Mesenchymal stem cell (in vitro differentiated cells and primary cell): ENCODE data around the gene LGALS9C.
"Not testable (repeated sequence)": the region's sequence is repeated elsewhere in the genome, so short reads cannot be mapped to it uniquely, and the experiment has no call there.

Experiments used
- DNase-seq: peaks from one replicate; pipeline ENCODE4 v3.0.0-alpha.2; 2013
- H2AFZ ChIP-seq: one replicate; pipeline ENCODE4 v1.6.1; 2013; ENCODE audit warnings: low read depth, mild to moderate bottlenecking, control low read depth, inconsistent platforms, low read length, moderate library complexity
- H2AK5ac ChIP-seq: 2 replicates; pipeline ENCODE4 v1.6.1; 2013; ENCODE audit warnings: low read length, moderate library complexity, mild to moderate bottlenecking, inconsistent platforms; ENCODE audit not compliant: severe bottlenecking
- H2BK120ac ChIP-seq: one replicate; pipeline ENCODE4 v1.6.1; 2013; ENCODE audit warnings: low read depth, mild to moderate bottlenecking, inconsistent platforms, low read length, moderate library complexity
- H2BK12ac ChIP-seq, 2 experiments: one replicate each; pipeline ENCODE4 v1.6.1; 2013; ENCODE audit warnings: inconsistent platforms in 2 of 2, low read length in 2 of 2, mild to moderate bottlenecking in 2 of 2, moderate library complexity in 2 of 2, control low read depth in 1 of 2
- H2BK15ac ChIP-seq: one replicate; pipeline ENCODE4 v1.6.1; 2013; ENCODE audit warnings: mild to moderate bottlenecking, low read depth, inconsistent platforms; ENCODE audit not compliant: poor library complexity, severe bottlenecking
- H2BK5ac ChIP-seq: 2 replicates; pipeline ENCODE4 v1.6.1; 2013; ENCODE audit warnings: low read depth, mild to moderate bottlenecking, low read length, control low read depth, inconsistent platforms; ENCODE audit not compliant: poor library complexity, severe bottlenecking
- H3K14ac ChIP-seq, 2 experiments: one replicate each; pipeline ENCODE4 v1.6.1; 2013; ENCODE audit warnings: inconsistent platforms in 2 of 2, low read length in 2 of 2, control low read depth in 1 of 2, mild to moderate bottlenecking in 1 of 2, moderate library complexity in 1 of 2
- H3K18ac ChIP-seq, 2 experiments: one replicate each; pipeline ENCODE4 v1.6.1; 2013; ENCODE audit warnings: inconsistent platforms in 2 of 2, low read length in 2 of 2, control low read depth in 1 of 2, low read depth in 1 of 2, mild to moderate bottlenecking in 1 of 2
- H3K23ac ChIP-seq, 2 experiments: one replicate each; pipeline ENCODE4 v1.6.1; 2013; ENCODE audit warnings: inconsistent platforms in 2 of 2, low read length in 2 of 2, mild to moderate bottlenecking in 2 of 2, moderate library complexity in 2 of 2, control low read depth in 1 of 2
- H3K27ac ChIP-seq: 2 replicates; pipeline ENCODE4 v1.5.1; 2013; ENCODE audit warnings: mild to moderate bottlenecking, moderate library complexity, low read length, control low read depth, inconsistent platforms; ENCODE audit not compliant: poor library complexity, severe bottlenecking
- H3K27me3 ChIP-seq, 2 experiments: 2 replicates each; pipeline versions ENCODE4 v1.6.1 to v1.7.0; 2013; ENCODE audit warnings: low read length in 2 of 2, mild to moderate bottlenecking in 2 of 2, moderate library complexity in 2 of 2, control low read depth in 1 of 2, inconsistent platforms in 1 of 2; ENCODE audit not compliant: control insufficient read depth in 1 of 2, insufficient read depth in 1 of 2
- H3K36me3 ChIP-seq, 2 experiments: 2 replicates each; pipeline versions ENCODE4 v1.6.1 to v1.7.0; 2013; ENCODE audit warnings: low read length in 2 of 2, control low read depth in 1 of 2, inconsistent platforms in 1 of 2, low read depth in 1 of 2, mild to moderate bottlenecking in 1 of 2; ENCODE audit not compliant: insufficient read depth in 2 of 2, control insufficient read depth in 1 of 2
- H3K4ac ChIP-seq, 2 experiments: one replicate each; pipeline ENCODE4 v1.6.1; 2013; ENCODE audit warnings: inconsistent platforms in 2 of 2, low read length in 2 of 2, mild to moderate bottlenecking in 2 of 2, moderate library complexity in 2 of 2, control low read depth in 1 of 2, low read depth in 1 of 2
- H3K4me1 ChIP-seq: 2 replicates; pipeline ENCODE4 v1.6.1; 2013; ENCODE audit warnings: low read depth, low read length, control low read depth; ENCODE audit not compliant: control insufficient read depth, insufficient read depth
- H3K4me2 ChIP-seq: 2 replicates; pipeline ENCODE4 v1.6.1; 2013; ENCODE audit warnings: low read length, mild to moderate bottlenecking, inconsistent platforms; ENCODE audit not compliant: poor library complexity, severe bottlenecking
- H3K4me3 ChIP-seq, 2 experiments: 2 replicates each; pipeline versions ENCODE4 v1.5.1 to v1.7.0; 2013; ENCODE audit warnings: low read length in 2 of 2, mild to moderate bottlenecking in 2 of 2, control low read depth in 1 of 2, low read depth in 1 of 2; ENCODE audit not compliant: insufficient read depth in 1 of 2
- H3K79me1 ChIP-seq: replicated peaks from 2 replicates; pipeline ENCODE4 v1.6.1; 2013; ENCODE audit warnings: mild to moderate bottlenecking, control low read depth, low read length, inconsistent platforms; ENCODE audit not compliant: poor library complexity, severe bottlenecking
- H3K9ac ChIP-seq: 2 replicates; pipeline ENCODE4 v1.7.0; 2013; ENCODE audit warnings: mild to moderate bottlenecking, low read length, moderate library complexity
- H3K9me3 ChIP-seq: 2 replicates; pipeline ENCODE4 v1.7.0; 2013; ENCODE audit warnings: mild to moderate bottlenecking, low read length; ENCODE audit not compliant: control insufficient read depth
- H4K8ac ChIP-seq: one replicate; pipeline ENCODE4 v1.6.1; 2013; ENCODE audit warnings: inconsistent platforms, mild to moderate bottlenecking, low read length, moderate library complexity
- H4K91ac ChIP-seq: one replicate; pipeline ENCODE4 v1.6.1; 2013; ENCODE audit warnings: mild to moderate bottlenecking, low read length, inconsistent platforms
- WGBS: methylation state at CpG from one replicate; pipeline ENCODE4 v1.1.7; 2013; ENCODE audit warnings: mixed read lengths; 5-methylcytosine and 5-hydroxymethylcytosine counted together

LGALS9C gene

DNA sequence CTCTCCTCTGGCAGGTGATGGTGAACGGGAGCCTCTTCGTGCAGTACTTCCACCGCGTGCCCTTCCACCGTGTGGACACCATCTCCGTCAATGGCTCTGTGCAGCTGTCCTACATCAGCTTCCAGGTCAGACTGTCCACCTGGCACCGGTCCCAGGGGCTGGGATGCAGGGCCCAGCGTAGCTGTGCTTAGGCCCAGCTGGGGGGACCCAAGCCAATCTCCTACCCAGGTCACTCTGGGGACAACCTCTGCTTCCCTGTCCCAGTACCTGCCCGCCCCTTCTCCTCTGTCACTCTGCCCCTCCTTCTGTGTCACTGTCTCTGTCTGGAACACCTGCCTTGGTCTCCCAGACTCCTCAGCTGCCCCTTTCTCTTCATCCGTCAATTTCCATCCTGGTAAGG, 11.0 kb downstream of the LGALS9C start:
- not testable (repeated sequence) for DNase-seq, H3K79me1 ChIP-seq, H3K4me2 ChIP-seq, H3K18ac ChIP-seq, H2AFZ ChIP-seq, H2BK12ac ChIP-seq, H4K91ac ChIP-seq, H3K14ac ChIP-seq, H2BK120ac ChIP-seq, H3K4me1 ChIP-seq, H3K27ac ChIP-seq, H3K4me3 ChIP-seq, H2AK5ac ChIP-seq, H3K23ac ChIP-seq, H3K4ac ChIP-seq, H3K36me3 ChIP-seq, H3K9me3 ChIP-seq, H3K27me3 ChIP-seq, H2BK15ac ChIP-seq, H3K9ac ChIP-seq, H4K8ac ChIP-seq, H2BK5ac ChIP-seq
- 100% methylated on average over 1 of the region's 10 CpGs for WGBS

DNA sequence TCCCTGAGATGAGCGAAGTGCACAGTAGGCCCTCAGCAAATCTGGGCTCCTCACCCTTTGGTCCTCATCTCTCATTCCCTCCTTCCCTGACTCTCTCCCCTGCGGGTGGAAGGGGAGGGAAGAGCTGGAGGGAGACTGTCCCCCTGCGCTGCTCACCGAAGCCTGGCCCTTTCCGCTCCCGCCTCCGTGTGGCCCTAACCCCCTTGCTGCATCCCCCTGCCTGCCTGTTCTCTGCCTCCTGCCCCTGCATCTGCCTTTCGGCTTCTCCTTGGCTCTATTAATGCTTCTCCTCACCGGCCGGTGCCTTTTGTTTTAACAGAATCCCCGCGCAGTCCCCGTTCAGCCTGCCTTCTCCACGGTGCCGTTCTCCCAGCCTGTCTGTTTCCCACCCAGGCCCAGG, 12.0 kb downstream of the LGALS9C start:
- H3K79me1 ChIP-seq, H4K8ac ChIP-seq, H3K27me3 ChIP-seq, H3K4me2 ChIP-seq, H3K9me3 ChIP-seq, H3K36me3 ChIP-seq, H3K4me3 ChIP-seq, DNase-seq, H3K9ac ChIP-seq, H2BK5ac ChIP-seq, H3K18ac ChIP-seq, H2AFZ ChIP-seq, H2BK120ac ChIP-seq, H3K14ac ChIP-seq, H2BK15ac ChIP-seq, H2BK12ac ChIP-seq, H3K4me1 ChIP-seq, H2AK5ac ChIP-seq, H3K27ac ChIP-seq, H4K91ac ChIP-seq, H3K4ac ChIP-seq, H3K23ac ChIP-seq: not testable (repeated sequence)
- no CpG with 5 or more reads among the region's 15 CpGs for WGBS

DNA sequence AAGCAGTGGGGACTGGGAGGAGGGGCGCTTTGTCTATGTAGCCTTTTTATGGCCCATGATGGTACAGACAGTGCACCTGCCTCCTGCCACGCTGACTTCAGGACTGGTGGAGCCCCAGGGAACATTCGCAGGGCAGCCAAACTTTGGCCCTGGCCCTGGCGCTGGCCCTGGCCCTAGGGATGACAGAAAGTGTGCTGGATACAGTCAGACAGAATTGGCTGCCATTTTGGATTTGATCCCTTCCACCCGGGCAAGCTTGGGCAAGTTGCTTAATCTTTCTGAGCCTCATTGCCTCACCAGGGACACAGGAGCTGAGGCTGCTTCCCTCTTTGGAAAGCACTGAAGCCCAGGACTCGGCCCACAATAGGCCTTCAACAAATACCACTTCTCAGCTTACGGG, 13.4 kb downstream of the LGALS9C start:
- not testable (repeated sequence) for H2AK5ac ChIP-seq, H4K8ac ChIP-seq, H3K9ac ChIP-seq, H2BK120ac ChIP-seq, H3K4me1 ChIP-seq, H3K23ac ChIP-seq, H4K91ac ChIP-seq, H3K18ac ChIP-seq, H3K14ac ChIP-seq, H2AFZ ChIP-seq, H3K27me3 ChIP-seq, H3K36me3 ChIP-seq, H3K79me1 ChIP-seq, H3K4me3 ChIP-seq, H2BK5ac ChIP-seq, H3K27ac ChIP-seq, H2BK12ac ChIP-seq, H3K4ac ChIP-seq, H3K4me2 ChIP-seq, DNase-seq, H3K9me3 ChIP-seq, H2BK15ac ChIP-seq
- no CpG with 5 or more reads among the region's 7 CpGs for WGBS

DNA sequence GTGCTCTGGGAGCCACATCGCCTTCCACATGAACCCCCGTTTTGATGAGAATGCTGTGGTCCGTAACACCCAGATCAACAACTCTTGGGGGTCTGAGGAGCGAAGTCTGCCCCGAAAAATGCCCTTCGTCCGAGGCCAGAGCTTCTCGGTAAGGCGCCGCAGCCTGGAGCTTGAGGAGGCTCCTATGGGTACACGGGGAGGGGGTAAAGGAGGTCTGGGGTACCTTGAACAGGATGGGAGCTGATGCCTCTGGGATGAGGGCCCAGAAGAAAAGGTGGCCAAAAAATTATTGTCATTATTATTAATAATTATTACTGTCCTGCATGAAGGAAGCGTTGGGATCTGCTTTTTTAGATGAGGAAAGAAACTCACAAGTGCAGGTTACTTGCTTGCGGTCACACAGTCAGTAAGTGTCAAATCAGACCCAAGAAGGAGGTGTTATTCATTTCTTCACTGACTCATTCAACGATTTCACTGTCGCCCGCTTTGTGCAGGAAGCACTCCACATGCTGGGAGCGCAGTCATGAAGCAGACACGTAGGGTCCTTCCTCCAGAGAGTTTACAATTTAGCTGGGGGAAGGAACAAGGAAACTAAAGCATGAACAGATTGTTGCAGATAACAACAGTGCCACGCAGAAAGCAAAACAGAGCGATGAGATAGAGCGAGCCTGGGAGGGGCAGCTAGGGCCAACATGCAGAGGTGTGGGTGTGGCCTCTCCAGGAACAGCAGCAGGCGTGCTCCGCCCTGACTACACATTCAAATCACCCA, 16.3 kb downstream of the LGALS9C start:
- H2BK5ac ChIP-seq, H2BK12ac ChIP-seq, H2AFZ ChIP-seq, H3K79me1 ChIP-seq, H3K9me3 ChIP-seq, H4K91ac ChIP-seq, H3K4ac ChIP-seq, H2BK15ac ChIP-seq, H3K4me1 ChIP-seq, H3K27ac ChIP-seq, H3K14ac ChIP-seq, H3K18ac ChIP-seq, H2AK5ac ChIP-seq, H3K27me3 ChIP-seq, H3K4me2 ChIP-seq, H3K36me3 ChIP-seq, H2BK120ac ChIP-seq, H3K4me3 ChIP-seq, H3K23ac ChIP-seq, H4K8ac ChIP-seq, H3K9ac ChIP-seq: not testable (repeated sequence)
- no CpG with 5 or more reads among the region's 23 CpGs for WGBS
- peak; percentile 39 for DNase-seq
